H1 (cell line): Measurements from ENCODE around the gene S100G. TPM values are rescaled to one million over a fixed set of nuclear protein-coding genes. Genes with fewer than 3 reads are reported as not detected.

Source experiments
- CTCF ChIA-PET: fragments of 300-600 bp; sonication (Branson Sonifier 250); formaldehyde crosslinking; loops from one replicate; lab custom pipeline; 2021; ENCODE audit not compliant: partially characterized antibody; lab: Charles Lee
- POLR2A ChIA-PET: fragments of 300-600 bp; sonication (Branson Sonifier 250); formaldehyde crosslinking; loops from one replicate; lab custom pipeline; 2021; ENCODE audit warnings: inconsistent platforms; ENCODE audit not compliant: partially characterized antibody; lab: Charles Lee
- DNase-seq, 2 experiments: peaks; one replicate each; pipeline versions ENCODE4 v3.0.0 to v3.0.0-alpha.2; 2010 to 2022; ENCODE audit warnings: low spot score in 2 of 2, low read depth in 1 of 2, mixed read lengths in 1 of 2
- FAIRE-seq: peaks from 2 replicates; lab custom pipeline; 2011; peaks lifted over from hg19 to GRCh38; lab: Jason Lieb, UNC
- H2AFZ ChIP-seq: 2 replicates; pipeline ENCODE4 v1.8.1; 2012; ENCODE audit warnings: low read length, inconsistent platforms
- H2AK5ac ChIP-seq: 2 replicates; pipeline ENCODE4 v1.6.1; 2013; ENCODE audit warnings: low read depth, low read length
- H2BK120ac ChIP-seq: replicated peaks from 2 replicates; pipeline ENCODE3; 2013; ENCODE audit warnings: low read depth, low read length, inconsistent platforms
- H2BK12ac ChIP-seq: 2 replicates; pipeline ENCODE4 v1.6.1; 2013; ENCODE audit warnings: low read depth, low read length
- H2BK15ac ChIP-seq: 2 replicates; pipeline ENCODE4 v1.6.1; 2013; ENCODE audit warnings: low read length
- H2BK20ac ChIP-seq: 2 replicates; pipeline ENCODE4 v1.6.1; 2013; ENCODE audit warnings: low read length
- H2BK5ac ChIP-seq: 2 replicates; pipeline ENCODE4 v1.6.1; 2013; ENCODE audit warnings: low read depth, low read length
- H3K14ac ChIP-seq: 2 replicates; pipeline ENCODE4 v1.6.1; 2013; ENCODE audit warnings: inconsistent platforms; ENCODE audit not compliant: insufficient read length
- H3K18ac ChIP-seq: 2 replicates; pipeline ENCODE4 v1.6.1; 2013; ENCODE audit warnings: low read length; ENCODE audit errors: extremely low read depth
- H3K23ac ChIP-seq: 2 replicates; pipeline ENCODE4 v1.6.1; 2013; ENCODE audit warnings: inconsistent platforms; ENCODE audit not compliant: insufficient read length
- H3K23me2 ChIP-seq: 2 replicates; pipeline ENCODE4 v1.6.1; 2013; ENCODE audit warnings: low read depth, low read length
- H3K27ac ChIP-seq: 2 replicates; pipeline ENCODE4 v1.6.1; 2011; ENCODE audit warnings: low read depth, low read length, inconsistent platforms
- H3K27me3 ChIP-seq, 4 experiments: replicated peaks in 1 of 4; 1 replicate in 1 of 4; 2 replicates in 3 of 4; pipeline versions ENCODE4 v1.6.1 to v1.8.1; 2011 to 2013; ENCODE audit warnings: low read length in 3 of 4, mild to moderate bottlenecking in 3 of 4, inconsistent platforms in 2 of 4, mixed read lengths in 2 of 4, moderate library complexity in 1 of 4; ENCODE audit not compliant: control insufficient read depth in 3 of 4, insufficient read depth in 3 of 4; ENCODE audit errors: extremely low read depth in 1 of 4
- H3K36me3 ChIP-seq, 4 experiments: 2 replicates each; pipeline versions ENCODE4 v1.6.1 to v1.8.1; 2011 to 2013; ENCODE audit warnings: mild to moderate bottlenecking in 4 of 4, low read length in 3 of 4, moderate library complexity in 2 of 4, control low read depth in 1 of 4, inconsistent platforms in 1 of 4; ENCODE audit not compliant: insufficient read depth in 4 of 4, control insufficient read depth in 2 of 4
- H3K4ac ChIP-seq: replicated peaks from 2 replicates; pipeline ENCODE3; 2013; ENCODE audit warnings: low read length, low read depth, mixed read lengths, inconsistent platforms; ENCODE audit not compliant: insufficient read length
- H3K4me1 ChIP-seq, 4 experiments: replicated peaks in 1 of 4; 1 replicate in 1 of 4; 2 replicates in 3 of 4; pipeline versions ENCODE4 v1.6.1 to v1.8.1; 2011 to 2013; ENCODE audit warnings: low read length in 3 of 4, inconsistent platforms in 2 of 4, mixed read lengths in 1 of 4; ENCODE audit not compliant: insufficient read depth in 4 of 4, control insufficient read depth in 3 of 4
- H3K4me2 ChIP-seq, 2 experiments: 2 replicates each; pipeline versions ENCODE4 v1.6.1 to v1.8.1; 2011 to 2013; ENCODE audit warnings: low read depth in 2 of 2, low read length in 2 of 2, control low read depth in 1 of 2, inconsistent platforms in 1 of 2, mild to moderate bottlenecking in 1 of 2; ENCODE audit not compliant: insufficient read depth in 1 of 2
- H3K4me3 ChIP-seq, 4 experiments: fragments of 200-600, 300-600 bp in 1 of 4; sonication (generic), shearing (Covaris generic), sonication (Bioruptor Twin) in 1 of 4; 2 replicates each; pipeline versions ENCODE4 v1.5.1 to v1.8.1; 2011 to 2016; ENCODE audit warnings: low read length in 4 of 4, low read depth in 3 of 4, control low read depth in 2 of 4, inconsistent platforms in 2 of 4, mild to moderate bottlenecking in 2 of 4, mixed read lengths in 1 of 4, moderate library complexity in 1 of 4; ENCODE audit not compliant: insufficient read depth in 2 of 4; ENCODE audit errors: extremely low read depth in 1 of 4
- H3K56ac ChIP-seq: replicated peaks from 2 replicates; pipeline ENCODE3; 2013; ENCODE audit warnings: low read depth, mild to moderate bottlenecking, mixed read lengths, low read length, inconsistent platforms; ENCODE audit not compliant: insufficient read length
- H3K79me1 ChIP-seq: 2 replicates; pipeline ENCODE4 v1.6.1; 2013; ENCODE audit warnings: low read depth, low read length, control low read depth
- H3K79me2 ChIP-seq, 2 experiments: 2 replicates each; pipeline versions ENCODE4 v1.6.1 to v1.8.1; 2012 to 2013; ENCODE audit warnings: low read length in 2 of 2, mild to moderate bottlenecking in 2 of 2, inconsistent platforms in 1 of 2; ENCODE audit not compliant: insufficient read depth in 2 of 2, control insufficient read depth in 1 of 2
- H3K9ac ChIP-seq, 4 experiments: replicated peaks in 1 of 4; 1 replicate in 1 of 4; 2 replicates in 3 of 4; pipeline versions ENCODE4 v1.6.1 to v1.8.1; 2011 to 2013; ENCODE audit warnings: low read depth in 3 of 4, low read length in 3 of 4, control low read depth in 2 of 4, mild to moderate bottlenecking in 2 of 4, moderate library complexity in 2 of 4, inconsistent platforms in 1 of 4; ENCODE audit errors: extremely low read depth in 1 of 4
- H3K9me3 ChIP-seq, 2 experiments: 2 replicates each; pipeline versions ENCODE4 v1.6.1 to v1.8.1; 2012 to 2013; ENCODE audit warnings: mild to moderate bottlenecking in 2 of 2, moderate library complexity in 2 of 2, control low read depth in 1 of 2, inconsistent platforms in 1 of 2, low read depth in 1 of 2, low read length in 1 of 2, mixed read lengths in 1 of 2; ENCODE audit not compliant: insufficient read depth in 2 of 2
- H4K20me1 ChIP-seq, 2 experiments: replicated peaks in 1 of 2; 2 replicates each; pipeline versions ENCODE3 to v1.8.1; 2011 to 2013; ENCODE audit warnings: inconsistent platforms in 2 of 2, low read length in 2 of 2, mild to moderate bottlenecking in 1 of 2; ENCODE audit not compliant: insufficient read depth in 2 of 2, control insufficient read depth in 1 of 2
- H4K5ac ChIP-seq: 2 replicates; pipeline ENCODE4 v1.6.1; 2013; ENCODE audit warnings: low read length, low read depth, mixed read lengths, inconsistent platforms; ENCODE audit not compliant: insufficient read length
- H4K8ac ChIP-seq: 2 replicates; pipeline ENCODE4 v1.8.0; 2013; ENCODE audit warnings: mild to moderate bottlenecking, moderate library complexity, low read length, inconsistent platforms; ENCODE audit not compliant: insufficient read depth; ENCODE audit errors: extremely low read depth
- H4K91ac ChIP-seq: replicated peaks from 2 replicates; pipeline ENCODE3; 2013; ENCODE audit warnings: low read length, mixed read lengths, inconsistent platforms; ENCODE audit not compliant: insufficient read length
- BRCA1 ChIP-seq: IDR thresholded peaks from 2 replicates; pipeline ENCODE4 v1.6.1; 2012; ENCODE audit warnings: low read depth, low read length, improper control_type of control experiment
- CTBP2 ChIP-seq: IDR thresholded peaks from 2 replicates; pipeline ENCODE4 v1.7.0; 2011; ENCODE audit warnings: borderline replicate concordance, mild to moderate bottlenecking, moderate library complexity, mixed read lengths, low read length; ENCODE audit not compliant: insufficient read depth, insufficient read length
- EGR1 ChIP-seq: IDR thresholded peaks from 2 replicates; pipeline ENCODE4 v1.6.1; 2011; ENCODE audit warnings: low read depth, low read length, borderline replicate concordance
- HDAC6 ChIP-seq: IDR thresholded peaks from one replicate; pipeline ENCODE4 v1.7.1; 2012; ENCODE audit warnings: low read depth, mild to moderate bottlenecking, inconsistent platforms, low read length, moderate library complexity
- JUN ChIP-seq: IDR thresholded peaks from 2 replicates; pipeline ENCODE4 v1.6.1; 2011; ENCODE audit warnings: low read depth, mild to moderate bottlenecking, improper control_type of control experiment, low read length
- JUND ChIP-seq: IDR thresholded peaks from 2 replicates; pipeline ENCODE4 v1.6.1; 2011; ENCODE audit warnings: mild to moderate bottlenecking, improper control_type of control experiment, low read length
- NANOG ChIP-seq: IDR thresholded peaks from 2 replicates; pipeline ENCODE4 v1.6.1; 2011; ENCODE audit warnings: low read length, low read depth, mild to moderate bottlenecking, inconsistent platforms; ENCODE audit not compliant: insufficient read depth, poor library complexity, severe bottlenecking
- POLR2A ChIP-seq, 2 experiments: IDR thresholded peaks; 1 replicate in 1 of 2; 2 replicates in 1 of 2; pipeline ENCODE4 v1.6.1; 2011; ENCODE audit warnings: low read depth in 2 of 2, low read length in 2 of 2, mild to moderate bottlenecking in 2 of 2; ENCODE audit errors: control extremely low read depth in 1 of 2
- RFX5 ChIP-seq: IDR thresholded peaks from 2 replicates; pipeline ENCODE4 v1.6.1; 2011; ENCODE audit warnings: low read depth, low read length, improper control_type of control experiment, borderline replicate concordance
- RXRA ChIP-seq: IDR thresholded peaks from 2 replicates; pipeline ENCODE4 v1.6.1; 2011; ENCODE audit warnings: low read depth, mild to moderate bottlenecking, low read length, moderate library complexity; ENCODE audit not compliant: insufficient read depth
- TEAD4 ChIP-seq: IDR thresholded peaks from 2 replicates; pipeline ENCODE4 v1.6.1; 2012; ENCODE audit warnings: low read depth, low read length, inconsistent platforms, mixed read lengths
- ZNF274 ChIP-seq: IDR thresholded peaks from 2 replicates; pipeline ENCODE4 v1.7.0; 2012; ENCODE audit warnings: low read length, borderline replicate concordance; ENCODE audit errors: extremely low read depth
- WGBS, 2 experiments: shearing (Covaris generic) in 1 of 2; methylation state at CpG; one replicate each; pipeline versions ENCODE4 v1.1.6 to v1.1.7; 2013 to 2015; ENCODE audit warnings: low lambda C conversion rate in 2 of 2, mixed read lengths in 2 of 2, inconsistent platforms in 1 of 2, low coverage in 1 of 2, missing lambda C conversion rate in 1 of 2; ENCODE audit not compliant: insufficient replicate concordance in 2 of 2, insufficient coverage in 1 of 2, insufficient read length in 1 of 2; ENCODE audit errors: extremely low coverage in 1 of 2, missing lambda C conversion rate in 1 of 2; 5-methylcytosine and 5-hydroxymethylcytosine counted together
- polyA plus RNA-seq, 7 experiments: library from polyadenylated mRNA; depleted of rRNA in 3 of 7; stranded (reverse) in 5 of 7; unstranded in 2 of 7; fragments of >200 nt in 5 of 7; fragments of 200-250 nt in 2 of 7; gene quantifications; 1 replicate in 5 of 7; 2 replicates in 1 of 7; 4 replicates in 1 of 7; pipeline versions ENCODE4 v1.2.1 to v1.2.3, GENCODE V29; 2011 to 2013; ENCODE audit warnings: missing spikeins in 2 of 7, mixed read lengths in 2 of 7
- total RNA-seq: library from RNA; stranded (reverse); fragmentation: NEBNext Ultra II Directional; extraction: Animal tissue kit (Norgen Biotek cat#: 25700); gene quantifications from 2 replicates; pipeline ENCODE4 v1.2.1, GENCODE V29; 2021

Gene S100G
- total and polyA plus RNA-seq, 2 of the 8 experiments (the other 6 are each of a cell fraction or from before 2014, with no cell fraction given): not detected

GRCh38 chrX:16651391-16652024 is 1.6 kb downstream of the S100G start:
- Histone ChIP-seq H3K79me2 (no peaks in the 10 kb centered on the region), H3K36me3 (peaks cover 0 to 9% (median 2%) of the 10 kb centered on the region in 4 experiments; a peak in 3 of 8 replicates), H3K56ac (no peak overlapping the region), H2BK12ac (no peak overlapping the region), H2AK5ac (no peak overlapping the region), H2BK5ac (no peak overlapping the region), H4K20me1 (no peaks in the 10 kb centered on the region), H3K4me2 (no peak overlapping the region), H3K9me3 (peaks cover 0 to under 1% of the 10 kb centered on the region in 2 experiments; a peak in 1 of 4 replicates), H3K79me1 (no peaks in the 10 kb centered on the region), H3K9ac (no peak overlapping the region), H3K23me2 (no peaks in the 10 kb centered on the region), H3K18ac (no peak overlapping the region; the same call in 1 of the 2 replicates), H4K5ac (no peak overlapping the region), H2BK15ac (no peak overlapping the region), H3K4me1 (no peaks in the 10 kb centered on the region), H3K14ac (no peak overlapping the region), H4K8ac (no peak overlapping the region), H2AFZ (no peak overlapping the region), H3K4ac (no peak overlapping the region), H2BK20ac (no peak overlapping the region), H3K27ac (no peak overlapping the region), H3K27me3 (no peaks in the 10 kb centered on the region), H3K23ac (no peak overlapping the region), H3K4me3 (no peak overlapping the region), H2BK120ac (no peak overlapping the region), H4K91ac (no peak overlapping the region)
- POLR2A ChIA-PET: interaction anchor here (1.0 kb wide), 1 partner anchor 65 kb away, joined by 3 read pairs; no protein-coding TSS in a partner anchor
- FAIRE-seq: no peak
- CTCF ChIA-PET: interaction anchor here (0.5 to 1.2 kb wide), 3 partner anchors 10 to 898 kb away, joined by 3 read pairs; no protein-coding TSS in a partner anchor
- 91% methylated on average over 3 of the region's 4 CpGs; no CpG with 5 or more reads in 1 of the 2 experiments for WGBS, 2 experiments
- TF ChIP-seq EGR1: no peak
- no peak for TF ChIP-seq HDAC6
- no peak for TF ChIP-seq RFX5
- no peak for TF ChIP-seq POLR2A (IDR thresholded peaks at IDR 0.05; ENCODE audit: control extremely low read depth in 1 of 2, low read depth in 2 of 2, low read length in 2 of 2)
- TF ChIP-seq NANOG: no peak
- TF ChIP-seq CTBP2: no peak
- TF ChIP-seq TEAD4: no peak
- no peak for TF ChIP-seq BRCA1
- no peak for TF ChIP-seq RXRA
- TF ChIP-seq ZNF274: no peak
- no peak for TF ChIP-seq JUN
- no peak for TF ChIP-seq JUND
- DNase-seq: no peak
